ENCODE measurements around the gene ING3. TPM values are rescaled to one million over a fixed set of nuclear protein-coding genes. Genes with fewer than 3 reads are reported as not detected.

ING3 gene
- polyA plus RNA-seq, 1 donor (not counting 4 experiments of a cell fraction or from before 2014, with no cell fraction given), result 9.0 TPM

- TF ChIP-seq EZH2 (IDR thresholded peaks at IDR 0.05; ENCODE audit: low read length) (no peak), CTCF (optimal IDR thresholded peaks at IDR 0.05 in 1 of 3, IDR thresholded peaks at IDR 0.05 in 1 of 3, conservative IDR thresholded peaks at IDR 0.05 in 1 of 3; ENCODE audit: extremely low read depth in 1 of 3, insufficient read depth in 2 of 3, low read length in 3 of 3) (no peak)
- no peak overlapping the region for H3K9ac ChIP-seq (ENCODE audit: control insufficient read depth, extremely low read depth, insufficient read depth, low read length)
- no peak for DNase-seq (ENCODE audit: low read depth, low spot score)
- no peaks in the 10 kb centered on the region for H3K79me2 ChIP-seq (ENCODE audit: control insufficient read depth, insufficient read depth, low read length)
- H3K27ac ChIP-seq (ENCODE audit: control insufficient read depth, insufficient read depth, low read length), result no peak overlapping the region
- no peak overlapping the region for H3K4me2 ChIP-seq (ENCODE audit: control insufficient read depth, extremely low read depth, insufficient read depth, low read depth, low read length)
- H4K20me1 ChIP-seq (ENCODE audit: control insufficient read depth, extremely low read depth, insufficient read depth, low read length), result no peaks in the 10 kb centered on the region
- no peaks in the 10 kb centered on the region for H3K4me1 ChIP-seq (ENCODE audit: control insufficient read depth, extremely low read depth, insufficient read depth, low read length)
- H2AFZ ChIP-seq (ENCODE audit: control insufficient read depth, low read length), result no peak overlapping the region
- no peak for FAIRE-seq
- H3K4me3 ChIP-seq (ENCODE audit: control insufficient read depth in 2 of 3, extremely low read depth in 1 of 3, insufficient read depth in 2 of 3, low read depth in 1 of 3, low read length in 3 of 3), result no peak overlapping the region
- no peaks in the 10 kb centered on the region for H3K36me3 ChIP-seq (ENCODE audit: control insufficient read depth in 2 of 2, extremely low read depth in 1 of 2, insufficient read depth in 2 of 2, low read length in 2 of 2)
- dilution Hi-C loops (cut with MboI; ENCODE audit: extremely low pct_ligation_motif_present, low sequenced_read_pairs), result no loop called here
- H3K9me1 ChIP-seq (ENCODE audit: control insufficient read depth, extremely low read depth, insufficient read depth, low read length), result no peaks in the 10 kb centered on the region
- no peaks in the 10 kb centered on the region for H3K27me3 ChIP-seq (ENCODE audit: control insufficient read depth, extremely low read depth, insufficient read depth, low read length)
- no peaks in the 10 kb centered on the region for H3K9me3 ChIP-seq (ENCODE audit: control insufficient read depth, low read depth, low read length)
These were observed 25.2 kb upstream of the ING3 start for GRCh38 chr7:120925392-120925791.

GRCh38 chr7:120926943-120927346 is 23.6 kb upstream of the ING3 start:
- TF ChIP-seq CTCF (optimal IDR thresholded peaks at IDR 0.05 in 1 of 3, IDR thresholded peaks at IDR 0.05 in 1 of 3, conservative IDR thresholded peaks at IDR 0.05 in 1 of 3; ENCODE audit: extremely low read depth in 1 of 3, insufficient read depth in 2 of 3, low read length in 3 of 3) (no peak), EZH2 (IDR thresholded peaks at IDR 0.05; ENCODE audit: low read length) (no peak)
- no peaks in the 10 kb centered on the region for H3K36me3 ChIP-seq (ENCODE audit: control insufficient read depth in 2 of 2, extremely low read depth in 1 of 2, insufficient read depth in 2 of 2, low read length in 2 of 2)
- DNase-seq (ENCODE audit: low read depth, low spot score) (no peak), FAIRE-seq (no peak)
- H3K4me1 ChIP-seq (ENCODE audit: control insufficient read depth, extremely low read depth, insufficient read depth, low read length), result no peaks in the 10 kb centered on the region
- H2AFZ ChIP-seq (ENCODE audit: control insufficient read depth, low read length), result no peak overlapping the region
- no peak overlapping the region for H3K9ac ChIP-seq (ENCODE audit: control insufficient read depth, extremely low read depth, insufficient read depth, low read length)
- H3K27ac ChIP-seq (ENCODE audit: control insufficient read depth, insufficient read depth, low read length), result no peak overlapping the region
- no peak overlapping the region for H3K4me3 ChIP-seq (ENCODE audit: control insufficient read depth in 2 of 3, extremely low read depth in 1 of 3, insufficient read depth in 2 of 3, low read depth in 1 of 3, low read length in 3 of 3)
- dilution Hi-C loops (cut with MboI; ENCODE audit: extremely low pct_ligation_motif_present, low sequenced_read_pairs), result no loop called here
- H4K20me1 ChIP-seq (ENCODE audit: control insufficient read depth, extremely low read depth, insufficient read depth, low read length), result no peaks in the 10 kb centered on the region
- H3K4me2 ChIP-seq (ENCODE audit: control insufficient read depth, extremely low read depth, insufficient read depth, low read depth, low read length), result no peak overlapping the region
- H3K27me3 ChIP-seq (ENCODE audit: control insufficient read depth, extremely low read depth, insufficient read depth, low read length), result no peaks in the 10 kb centered on the region
- H3K9me1 ChIP-seq (ENCODE audit: control insufficient read depth, extremely low read depth, insufficient read depth, low read length), result no peaks in the 10 kb centered on the region
- no peaks in the 10 kb centered on the region for H3K9me3 ChIP-seq (ENCODE audit: control insufficient read depth, low read depth, low read length)
- H3K79me2 ChIP-seq (ENCODE audit: control insufficient read depth, insufficient read depth, low read length), result no peaks in the 10 kb centered on the region

Measured in keratinocyte (primary cell).